ENCODE results near the gene PPM1L.

The PPM1L gene

GRCh38 chr3:160860346-160860745 is 104.3 kb downstream of the PPM1L start:
- DNase-seq, result no peak

DNA sequence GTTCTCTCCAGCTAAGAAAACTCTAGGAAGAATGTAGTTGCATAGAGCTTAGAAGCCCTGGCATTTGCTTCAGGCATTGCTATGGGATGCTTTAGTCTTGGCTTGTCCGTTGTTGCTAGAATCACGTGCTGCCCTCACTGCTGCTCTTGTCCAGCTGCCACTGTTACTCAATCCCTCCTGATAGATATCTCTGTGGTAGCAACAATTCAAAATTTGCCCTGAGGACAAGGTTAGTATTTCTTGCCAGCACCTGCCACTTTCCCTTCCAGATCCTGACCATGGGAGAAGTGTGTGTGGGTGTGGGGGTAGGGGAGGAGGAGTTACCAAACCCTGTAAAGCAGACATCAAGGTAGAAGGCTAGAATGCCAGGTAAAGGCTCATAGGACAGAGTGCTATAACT is 113.8 kb downstream of the PPM1L start:
- no peak for DNase-seq

GRCh38 chr3:160870327-160870726 is 114.3 kb downstream of the PPM1L start:
- no peak for DNase-seq

DNA sequence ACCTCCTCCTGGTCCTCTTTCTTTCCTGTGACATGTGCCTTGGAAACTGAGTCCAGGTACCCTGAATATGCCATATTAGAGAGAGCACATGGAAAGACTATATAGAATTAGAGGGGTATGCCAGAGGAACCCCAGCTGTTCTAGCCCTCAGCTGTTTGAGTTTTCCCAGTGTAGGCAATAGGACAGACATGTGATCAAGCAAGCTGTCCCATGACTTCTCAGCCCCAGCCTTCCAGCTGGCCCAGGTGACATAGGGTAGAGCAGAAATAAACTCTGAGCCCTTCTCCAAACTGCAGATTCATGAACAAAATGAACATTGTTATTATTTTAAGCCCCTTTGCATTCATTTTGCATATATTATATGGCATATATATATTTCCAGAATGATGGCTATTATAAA is 118.7 kb downstream of the PPM1L start:
- no peak for DNase-seq

DNA sequence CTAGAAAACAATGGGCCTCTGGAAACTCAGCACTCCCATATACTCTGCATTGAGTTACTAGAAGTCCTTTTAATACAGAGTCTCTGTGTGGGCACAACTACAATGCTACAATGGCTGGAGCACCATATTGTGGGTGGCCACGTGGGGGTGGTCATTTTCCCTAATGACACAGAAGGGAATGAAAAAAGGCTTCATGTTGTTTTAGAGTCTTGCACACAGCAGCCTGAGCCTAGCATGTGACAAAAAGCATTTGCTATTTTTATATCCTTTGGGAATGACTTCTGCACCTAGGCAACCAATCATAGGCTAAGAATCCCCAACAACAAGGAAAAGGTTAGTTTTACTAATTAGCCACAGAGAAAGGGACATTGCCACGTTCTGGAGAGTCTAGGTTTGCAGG is 120.6 kb downstream of the PPM1L start:
- DNase-seq, result no peak

GRCh38 chr3:160879859-160880258 is 123.8 kb downstream of the PPM1L start:
- DNase-seq, result no peak

DNA sequence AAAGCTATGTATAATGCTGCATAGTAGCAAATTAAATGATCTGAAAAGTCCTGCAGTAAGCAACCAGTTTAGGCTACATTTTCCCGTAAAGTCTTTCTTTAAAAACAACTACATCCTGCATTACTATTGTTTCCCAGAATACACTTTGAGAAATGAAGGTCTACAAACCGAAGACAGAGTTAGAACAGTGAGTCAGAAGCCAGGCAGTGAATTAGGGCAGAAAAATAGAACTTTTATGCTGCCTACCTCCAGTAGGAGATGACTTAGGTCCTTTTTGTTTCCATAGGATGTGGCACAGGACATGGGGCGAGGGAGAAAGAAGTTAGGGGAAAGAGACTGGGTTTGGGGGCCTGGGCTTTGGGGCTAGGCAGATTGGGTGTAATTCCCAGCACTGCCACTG is 127.3 kb downstream of the PPM1L start:
- no peak for DNase-seq

DNA sequence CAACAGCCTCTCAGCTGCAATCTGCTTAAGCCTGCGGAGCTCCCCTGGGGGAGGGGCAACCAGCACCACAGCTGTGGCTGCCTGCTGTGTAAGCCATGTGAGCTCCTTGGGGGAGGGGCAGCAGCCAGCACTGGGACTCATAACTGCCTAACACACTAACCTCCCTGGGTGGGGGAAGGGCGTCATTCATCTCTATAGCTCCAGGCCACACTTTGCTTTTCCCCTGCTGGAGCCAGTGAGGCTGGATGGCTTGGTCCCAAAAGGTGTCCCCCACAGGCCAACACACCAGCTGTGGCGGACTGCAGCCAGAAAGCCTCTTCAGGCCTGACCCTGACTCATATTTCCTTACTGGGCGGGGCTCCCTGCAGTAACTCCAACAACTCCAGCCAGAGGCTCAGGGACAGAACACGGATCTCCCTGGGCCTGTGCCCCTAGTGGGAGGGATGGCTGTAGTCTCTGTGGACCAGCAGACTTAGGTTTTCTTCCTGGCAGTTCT is 129.8 kb downstream of the PPM1L start:
- no peak for DNase-seq

GRCh38 chr3:160886421-160886820 is 130.4 kb downstream of the PPM1L start:
- no peak for DNase-seq

DNA sequence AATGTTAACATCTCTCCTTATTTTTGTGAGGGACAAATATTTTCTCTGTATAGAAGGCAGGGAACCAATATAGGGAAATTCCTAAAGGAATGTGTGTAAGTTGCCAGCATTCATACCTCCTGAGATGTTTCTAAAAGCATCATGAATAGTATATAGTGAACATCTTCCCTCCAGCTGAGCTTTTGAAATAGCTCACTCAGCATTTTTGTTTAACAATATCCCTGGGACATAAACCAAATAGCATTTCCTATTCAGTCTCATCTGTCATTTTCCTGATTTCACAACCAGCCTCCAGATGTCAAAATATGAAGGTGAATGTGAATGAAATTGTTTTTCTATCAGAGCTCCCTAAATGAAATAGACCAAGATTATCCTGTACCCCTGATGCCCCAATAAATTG is 137.2 kb downstream of the PPM1L start:
- DNase-seq, result no peak

- no peak for DNase-seq
These were observed 148.7 kb downstream of the PPM1L start for GRCh38 chr3:160904691-160905090.

DNA sequence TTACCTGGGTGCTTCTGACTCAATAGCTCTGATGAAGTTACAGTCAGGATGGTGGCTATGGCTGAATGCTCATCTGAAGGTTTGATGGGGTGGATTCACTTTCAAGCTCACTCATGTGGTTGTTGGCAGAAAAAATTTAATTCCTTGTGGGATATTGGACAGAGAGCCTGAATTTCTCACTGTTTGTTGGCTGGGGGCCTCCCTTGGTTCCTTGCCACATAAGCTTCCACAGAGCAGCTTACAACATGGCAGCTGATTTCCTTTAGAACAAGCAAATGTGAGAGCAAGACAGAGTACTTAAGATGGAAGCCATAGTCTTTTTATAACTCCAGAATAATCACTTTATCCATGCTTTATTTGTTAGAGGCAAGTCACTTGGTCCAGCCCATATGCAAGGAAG is 150.6 kb downstream of the PPM1L start:
- DNase-seq, result no peak

GRCh38 chr3:160909917-160910316 is 153.9 kb downstream of the PPM1L start:
- no peak for DNase-seq

DNA sequence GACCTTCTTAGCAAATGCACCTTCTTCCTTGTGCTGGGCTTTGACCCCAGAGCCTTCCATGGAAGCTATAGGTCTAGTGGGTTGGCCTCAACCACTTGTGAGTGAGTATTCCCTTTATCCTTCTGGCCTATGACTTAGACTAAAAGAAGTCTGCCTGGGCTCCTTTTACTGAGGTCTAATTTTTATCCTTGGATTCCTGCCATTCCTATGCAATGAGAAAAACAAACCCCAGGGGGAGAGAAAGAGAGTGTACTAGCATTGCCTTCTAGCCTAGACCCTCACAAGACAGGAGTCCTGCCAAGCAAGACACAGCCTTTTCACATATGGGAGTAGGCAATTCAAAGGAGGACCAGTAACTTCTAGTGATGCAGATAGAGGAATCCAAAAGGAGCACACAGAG is 155.4 kb downstream of the PPM1L start:
- DNase-seq, result no peak

- no peak for DNase-seq
These were observed 160.4 kb downstream of the PPM1L start for GRCh38 chr3:160916472-160916871.

- DNase-seq, result no peak
These were observed 163.9 kb downstream of the PPM1L start for GRCh38 chr3:160919942-160920341.

- DNase-seq, result no peak
These were observed 165.1 kb downstream of the PPM1L start for GRCh38 chr3:160921020-160921635.

DNA sequence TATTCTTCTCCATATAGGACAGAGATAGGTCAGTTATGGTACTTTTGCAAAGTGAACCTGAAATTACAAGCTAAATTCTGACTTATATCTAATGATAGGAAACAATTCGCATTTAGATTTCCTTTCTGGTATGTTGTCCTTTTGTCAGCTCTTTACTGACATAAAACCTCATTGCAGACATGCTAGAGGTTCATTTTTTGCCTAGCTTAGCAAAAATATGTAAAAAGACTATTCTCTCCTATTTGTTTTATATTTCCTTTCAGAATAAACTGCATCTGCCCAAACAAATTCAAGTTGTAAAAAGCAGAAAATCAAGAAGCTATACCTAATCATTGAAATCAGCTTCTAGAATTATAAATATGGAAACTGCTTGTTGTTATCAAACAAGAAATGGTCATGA is 168.7 kb downstream of the PPM1L start:
- DNase-seq, result no peak

DNA sequence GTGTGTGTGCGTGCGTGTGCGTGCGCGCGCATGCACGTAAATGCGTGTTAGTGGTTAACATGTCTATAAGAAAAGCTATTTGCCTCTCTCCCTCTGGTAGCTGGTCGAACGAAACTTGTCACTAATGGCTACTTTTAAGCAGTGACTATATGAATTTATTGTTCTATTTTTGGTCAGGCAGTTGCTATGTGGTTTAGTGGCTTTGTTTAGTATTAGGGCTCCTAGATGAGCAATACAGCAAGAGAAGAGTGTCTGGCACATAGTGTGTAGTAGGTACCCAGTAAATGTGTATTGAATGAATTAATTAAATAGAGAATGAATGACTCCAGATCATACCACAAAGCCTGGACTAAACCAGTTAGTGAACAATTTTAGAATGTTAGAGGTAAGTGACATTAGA is 171.6 kb downstream of the PPM1L start:
- no peak for DNase-seq

GRCh38 chr3:160928183-160928726 is 172.2 kb downstream of the PPM1L start:
- no peak for DNase-seq

- no peak for DNase-seq
These were observed 173.6 kb downstream of the PPM1L start for GRCh38 chr3:160929595-160929994.

- no peak for DNase-seq
These were observed 175.4 kb downstream of the PPM1L start for GRCh38 chr3:160931474-160931873.

GRCh38 chr3:160935413-160936095 is 179.5 kb downstream of the PPM1L start:
- DNase-seq, result no peak

- DNase-seq, result no peak
These were observed 186.0 kb downstream of the PPM1L start for GRCh38 chr3:160941885-160942494.
